Renal cortical epithelial cell (primary cell): ENCODE measurements around the gene TLE7. TPM values are rescaled to one million over a fixed set of nuclear protein-coding genes. Genes with fewer than 3 reads are reported as not detected.

Experiments used
- DNase-seq: peaks from one replicate; pipeline ENCODE4 v3.0.0-alpha.2; 2011; ENCODE audit warnings: low read depth
- total RNA-seq: library from RNA; depleted of rRNA; stranded (reverse); fragments of >200 nt; gene quantifications from 2 replicates; pipeline ENCODE4 v1.2.3, GENCODE V29; 2014

Gene TLE7
- total RNA-seq, 1 donor from 2014 or later, result not detected

DNA sequence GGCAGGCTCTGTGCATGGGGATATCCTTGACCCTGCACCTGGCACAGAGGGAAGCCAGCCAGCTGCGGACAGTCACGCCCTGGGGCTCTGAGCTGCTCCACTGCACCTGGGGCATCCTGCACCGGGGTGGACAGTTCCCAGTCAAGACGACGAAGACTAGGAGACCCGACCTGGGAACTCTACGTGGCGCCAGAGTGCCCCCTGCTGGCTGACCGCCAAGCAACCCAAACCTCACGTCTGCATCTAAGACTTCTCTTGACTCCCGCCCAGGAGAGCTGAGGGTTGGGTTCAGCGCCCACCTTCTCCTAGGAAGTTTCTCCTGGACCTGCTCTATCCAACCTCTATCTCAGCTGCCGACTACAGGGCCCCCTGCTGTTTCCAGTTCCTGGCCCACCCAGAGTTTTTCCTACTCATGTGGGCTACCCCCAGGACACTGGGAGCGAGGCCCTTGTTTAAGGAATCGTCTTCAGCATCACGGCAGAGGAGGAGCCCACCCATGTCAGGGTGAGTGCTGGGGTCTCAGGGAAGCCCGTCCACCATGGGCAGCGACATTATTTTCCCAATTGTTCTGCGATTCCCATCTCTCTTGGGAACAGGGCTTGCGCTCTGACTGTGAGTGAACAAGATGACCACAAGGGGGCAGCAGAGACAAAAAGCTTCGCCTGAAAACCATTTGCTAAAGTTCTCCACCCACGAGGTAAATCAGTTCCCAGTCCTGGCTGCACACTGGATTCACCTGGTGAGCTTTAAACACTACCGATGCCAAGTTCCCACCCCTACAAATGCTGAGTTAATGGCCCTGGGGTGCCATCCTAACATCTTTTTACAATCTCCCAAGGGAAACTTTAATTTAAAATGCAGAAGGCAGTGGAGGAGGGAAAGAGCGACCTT lies 29.3 kb downstream of the TLE7 start:
- peak; percentile 54 for DNase-seq

DNA sequence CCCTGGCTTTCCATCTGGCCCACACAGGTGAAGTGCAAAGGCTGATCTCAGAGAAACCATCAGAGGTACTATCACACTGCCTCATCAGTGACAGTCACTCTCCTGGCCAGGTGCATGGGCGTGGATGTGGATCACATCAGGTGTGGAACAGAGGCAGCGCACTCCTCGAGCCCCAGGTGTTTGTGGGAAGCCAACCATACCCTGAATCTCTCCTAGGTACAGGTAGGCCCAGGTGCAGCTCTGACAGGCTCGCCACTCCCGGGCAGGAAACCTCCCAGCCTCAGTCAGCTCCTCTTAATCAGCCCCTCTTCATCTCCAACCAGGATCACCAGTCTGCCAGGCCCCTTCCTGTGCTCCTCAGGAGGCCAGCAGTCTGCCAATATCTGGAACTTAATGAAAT lies 31.7 kb downstream of the TLE7 start:
- no peak for DNase-seq

DNA sequence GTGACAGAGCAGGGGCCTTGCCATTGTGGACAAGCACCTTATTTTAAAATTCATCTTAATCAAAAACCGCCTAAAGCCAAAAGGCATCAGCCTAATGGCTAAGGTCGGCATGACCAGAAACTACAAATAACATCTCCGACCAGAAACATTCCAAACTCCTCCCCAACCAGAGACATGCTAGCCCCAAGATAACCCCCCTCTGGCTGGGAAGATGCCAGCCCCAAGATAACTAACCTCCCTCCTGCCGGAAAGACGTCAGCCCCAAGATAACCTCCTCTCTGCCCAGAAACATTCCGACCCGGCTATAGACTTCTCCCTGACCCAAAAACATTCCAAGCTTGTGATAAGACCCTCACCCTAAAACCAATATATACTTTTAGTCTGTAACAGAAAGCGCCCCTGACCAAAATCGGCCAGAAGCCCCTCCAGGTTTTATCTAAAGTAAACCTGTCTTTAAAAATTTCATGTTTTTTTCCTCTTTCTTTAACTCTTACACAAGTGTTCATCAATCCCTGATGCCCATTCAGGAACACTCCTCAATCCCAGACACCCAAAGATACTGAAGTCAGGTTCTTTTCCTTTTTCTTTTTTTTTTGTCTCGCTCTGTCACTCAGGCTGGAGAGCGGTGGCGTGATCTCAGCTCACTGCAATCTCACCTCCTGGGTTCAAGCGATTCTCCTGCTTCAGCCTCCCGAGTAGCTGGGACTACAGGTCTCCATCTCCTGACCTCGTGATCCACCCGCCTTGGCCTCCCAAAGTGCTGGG lies 32.7 kb downstream of the TLE7 start:
- DNase-seq, result no peak

DNA sequence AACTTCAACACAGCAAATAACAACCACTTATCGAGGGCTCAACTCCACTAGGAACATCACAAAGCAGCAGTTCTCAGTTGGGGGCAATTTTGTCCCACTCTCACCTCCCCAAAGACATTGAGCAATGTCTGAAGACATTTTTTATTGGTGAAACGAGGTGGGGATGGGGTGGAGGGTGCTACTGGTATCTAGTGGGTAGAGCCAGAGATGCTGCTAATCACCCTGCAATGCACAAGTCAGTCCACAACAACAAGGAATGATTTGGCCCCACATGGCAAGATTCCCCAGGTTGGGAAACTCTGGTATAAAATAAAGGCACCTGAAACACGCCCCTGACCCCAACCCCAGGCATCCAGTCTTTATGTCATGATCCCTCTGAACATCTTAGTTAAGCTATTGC lies 33.3 kb downstream of the TLE7 start:
- no peak for DNase-seq

DNA sequence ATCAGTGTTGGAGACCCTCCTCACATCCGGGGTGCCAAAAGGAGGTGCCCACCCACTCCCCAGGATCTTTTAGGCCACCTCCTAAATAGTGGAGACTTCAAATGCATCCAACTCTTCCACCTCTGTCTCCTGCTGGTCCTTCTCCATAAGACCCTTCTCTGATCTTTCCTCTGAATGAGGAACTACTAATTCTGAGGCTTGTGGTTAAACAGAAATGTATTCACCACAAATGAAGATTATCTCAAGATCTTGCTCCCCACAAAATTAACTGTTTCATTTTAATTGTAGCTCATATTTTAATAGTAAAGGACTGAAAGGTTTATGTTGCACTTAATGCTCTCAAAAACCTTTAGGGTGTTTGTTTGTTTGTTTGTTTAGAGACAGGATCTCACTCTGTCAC lies 34.1 kb downstream of the TLE7 start:
- no peak for DNase-seq

DNA sequence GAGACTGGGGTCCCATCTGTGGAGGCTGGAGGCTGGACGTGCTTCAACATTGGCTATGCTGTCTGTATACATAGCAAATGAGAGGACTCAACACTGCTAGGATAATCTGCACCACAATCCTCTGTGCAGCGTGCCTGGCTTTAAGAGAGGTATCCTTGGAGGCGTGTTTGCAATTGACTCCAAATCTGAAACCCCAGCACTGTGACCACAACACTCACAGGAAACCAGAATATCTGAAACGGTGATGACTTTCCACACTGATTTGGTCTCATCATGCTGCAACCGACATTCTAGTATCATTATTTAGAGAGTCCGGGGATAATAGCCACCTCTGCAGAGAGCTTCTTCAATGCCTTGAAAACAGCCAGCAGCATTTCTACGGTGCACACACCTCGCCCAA lies 35.1 kb downstream of the TLE7 start:
- no peak for DNase-seq

DNA sequence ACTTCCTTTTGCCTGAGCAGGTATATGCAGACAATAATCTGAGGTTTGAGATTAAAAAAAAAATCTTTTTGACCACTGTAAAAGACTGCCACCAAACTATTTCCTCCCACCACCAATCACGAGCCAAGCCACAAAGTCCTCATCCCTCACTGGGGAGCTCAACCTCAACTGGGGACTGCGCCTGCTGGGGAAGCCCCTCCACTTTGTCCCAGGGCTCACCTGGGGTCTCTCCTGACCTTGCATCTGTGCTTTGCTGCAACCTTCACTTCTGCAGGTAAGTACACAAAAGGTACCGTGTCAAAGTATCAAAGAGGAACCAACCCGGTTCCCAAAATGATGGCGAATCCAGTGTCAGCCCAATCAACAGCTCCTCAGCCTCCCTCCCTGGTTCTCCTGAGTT lies 35.5 kb downstream of the TLE7 start:
- DNase-seq, result no peak

DNA sequence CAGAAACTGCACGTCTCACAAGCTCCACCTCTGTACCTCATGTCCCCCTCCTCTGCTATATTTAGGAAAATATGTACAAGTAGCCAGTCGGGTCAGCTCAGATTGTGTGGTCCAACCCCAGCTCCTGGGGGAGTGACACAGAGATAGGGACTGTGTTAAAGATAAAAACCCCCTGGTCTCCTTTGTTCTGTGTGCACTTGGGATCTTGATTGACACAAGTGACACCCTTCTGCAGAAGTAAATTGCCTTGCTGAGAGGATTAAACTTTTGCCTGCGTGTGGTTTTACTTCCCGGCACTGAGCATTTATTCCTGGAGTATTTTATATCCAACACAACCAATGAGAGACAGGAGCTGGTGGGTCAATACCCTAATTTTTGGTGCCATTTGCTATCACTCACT lies 37.5 kb downstream of the TLE7 start:
- DNase-seq, result no peak

DNA sequence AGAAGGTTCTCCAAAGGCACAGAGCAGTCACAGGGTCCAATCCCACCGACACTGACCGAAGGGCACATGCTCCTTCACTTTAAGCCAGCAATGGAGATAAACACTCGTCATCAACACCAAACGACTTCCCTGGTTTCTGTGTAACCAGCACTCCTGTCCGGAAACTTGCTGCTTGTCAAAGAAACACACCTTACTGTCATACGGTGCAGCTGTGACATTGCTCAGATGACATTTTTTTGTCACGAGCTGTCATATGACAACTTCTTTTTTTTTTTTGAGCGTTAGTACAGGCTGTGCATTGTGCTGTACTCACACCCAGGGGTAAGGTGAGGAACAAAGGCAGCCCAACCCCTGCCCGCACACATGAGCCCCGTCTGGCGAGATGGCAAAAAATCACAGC lies 39.2 kb downstream of the TLE7 start:
- no peak for DNase-seq

DNA sequence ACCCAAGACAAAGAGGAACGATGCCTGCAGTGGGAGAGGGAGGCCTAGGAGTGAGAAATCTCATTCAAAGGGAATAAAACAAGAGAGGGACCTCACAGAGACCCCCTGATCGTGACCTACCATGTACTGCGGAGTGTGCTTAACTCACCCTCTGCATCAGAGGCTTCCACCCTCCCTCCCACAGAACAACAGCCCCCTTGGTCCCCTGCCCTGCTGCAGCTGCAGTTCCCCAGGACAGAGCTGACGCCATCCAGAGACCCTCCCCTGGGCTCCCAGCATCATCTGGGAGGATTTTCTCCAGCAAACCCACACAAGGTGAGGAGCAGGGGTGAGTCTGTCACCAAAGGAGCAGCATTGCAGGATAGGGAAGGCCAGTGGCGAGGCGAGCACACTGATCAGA lies 39.8 kb downstream of the TLE7 start:
- no peak for DNase-seq

DNA sequence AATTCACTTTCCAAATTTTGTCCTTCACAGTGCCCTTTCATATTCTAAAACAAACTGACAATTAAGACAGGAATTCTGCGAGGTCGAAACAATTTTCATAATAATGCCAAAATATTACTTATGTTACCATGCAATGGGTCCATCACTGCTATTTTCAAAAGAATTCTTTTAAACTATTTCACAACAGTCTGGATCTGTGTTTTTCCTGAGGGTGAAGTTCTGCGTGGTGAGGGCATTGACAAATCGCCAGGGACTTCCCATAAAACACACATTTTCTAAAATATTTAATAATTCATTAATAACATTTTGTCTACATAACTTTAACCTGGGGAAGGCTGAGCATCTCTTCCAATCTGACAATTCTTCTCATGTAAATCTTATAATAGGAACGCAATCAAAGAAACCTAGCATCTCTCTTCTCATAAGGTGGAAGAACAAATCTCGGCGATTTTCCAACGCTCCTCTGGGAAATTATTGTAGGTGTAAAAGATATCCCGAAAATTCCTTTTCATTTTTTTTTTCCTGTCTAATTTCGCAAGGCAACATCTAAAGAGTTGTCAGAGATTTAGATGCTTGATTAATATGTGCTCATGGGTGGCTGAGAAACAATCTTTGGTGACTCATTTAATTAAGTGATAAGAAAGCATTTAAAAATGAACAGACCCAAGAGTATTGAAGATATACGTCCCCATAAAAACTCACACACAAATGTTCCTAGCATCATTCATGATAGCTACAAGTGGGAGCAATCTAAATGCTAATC lies 41.9 kb downstream of the TLE7 start:
- DNase-seq, result no peak

DNA sequence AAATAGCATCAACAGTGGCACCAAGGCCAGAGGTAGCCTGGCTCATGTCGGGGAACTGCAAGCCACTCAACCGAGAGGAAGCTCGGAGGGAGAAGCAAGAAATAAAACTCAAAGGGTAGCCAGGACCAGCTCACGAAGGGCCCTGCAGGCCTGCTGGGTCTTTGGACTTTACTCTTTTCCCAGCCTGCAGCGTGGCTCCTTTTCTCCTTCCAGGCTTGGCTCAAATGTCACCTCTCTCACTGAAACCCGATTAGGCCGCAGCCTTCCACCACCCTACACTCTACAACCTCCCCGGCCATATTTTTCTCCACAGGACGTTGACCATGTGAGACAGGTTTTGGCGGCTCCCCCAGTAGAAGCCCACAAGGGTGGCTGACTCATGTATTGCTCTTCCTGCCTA lies 45.3 kb downstream of the TLE7 start:
- DNase-seq, result no peak

DNA sequence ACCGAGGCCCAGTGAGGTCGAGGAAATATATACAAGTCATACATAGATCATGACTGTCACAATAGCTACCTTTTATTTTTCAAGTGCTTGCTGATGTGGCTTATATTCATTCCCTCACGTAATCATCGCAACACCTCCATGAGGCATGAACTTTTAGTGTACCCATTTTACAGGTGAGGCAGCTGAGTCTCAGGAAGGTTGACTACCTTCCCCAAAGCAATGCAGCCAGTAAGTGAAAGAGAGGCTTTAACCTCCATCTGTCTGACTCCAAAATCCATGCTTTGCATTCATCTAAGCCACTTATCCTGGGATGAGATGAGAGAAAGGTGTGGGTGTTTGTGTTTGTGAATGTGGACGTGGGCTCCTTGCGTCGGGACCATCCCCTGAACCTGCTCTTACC lies 52.5 kb downstream of the TLE7 start:
- DNase-seq, result no peak

DNA sequence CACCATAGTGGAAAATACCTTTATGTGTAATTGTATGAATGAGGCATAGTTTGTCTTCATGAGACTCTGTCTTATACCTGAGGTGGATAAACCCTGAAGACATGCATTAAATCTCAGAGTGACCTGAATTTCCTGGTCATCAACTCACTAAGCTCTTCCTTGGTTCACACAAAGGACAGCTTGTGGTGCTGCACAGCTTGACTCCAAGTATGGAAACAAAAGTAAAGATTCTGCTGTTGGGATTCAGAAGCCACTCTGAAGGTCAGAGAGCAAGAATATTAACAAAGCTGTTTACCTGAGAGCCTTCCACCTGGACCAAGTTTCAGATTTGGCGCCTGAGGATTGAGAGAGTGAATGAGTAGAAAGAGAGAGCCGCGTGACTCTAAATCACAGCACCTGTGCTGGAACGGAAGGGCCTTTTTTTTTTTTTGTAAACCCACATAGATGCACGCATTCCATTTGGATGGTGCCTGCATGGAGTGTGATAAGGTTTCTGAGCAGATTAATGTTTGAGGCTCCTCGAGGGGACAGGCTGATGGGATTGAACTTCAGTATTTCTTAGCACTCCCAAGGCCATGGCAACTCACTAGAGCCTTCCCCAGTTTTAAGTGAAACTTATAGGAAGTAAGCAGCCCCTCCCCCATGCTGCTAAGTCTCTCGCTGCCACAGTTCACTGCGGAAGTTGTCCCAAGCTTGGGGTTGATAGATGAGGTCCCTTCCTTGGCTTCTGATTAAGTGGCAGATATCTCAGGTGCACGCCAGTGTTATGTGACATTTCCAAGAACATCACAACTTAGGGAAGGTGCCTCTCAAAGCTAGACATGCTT lies 54.6 kb downstream of the TLE7 start:
- no peak for DNase-seq

DNA sequence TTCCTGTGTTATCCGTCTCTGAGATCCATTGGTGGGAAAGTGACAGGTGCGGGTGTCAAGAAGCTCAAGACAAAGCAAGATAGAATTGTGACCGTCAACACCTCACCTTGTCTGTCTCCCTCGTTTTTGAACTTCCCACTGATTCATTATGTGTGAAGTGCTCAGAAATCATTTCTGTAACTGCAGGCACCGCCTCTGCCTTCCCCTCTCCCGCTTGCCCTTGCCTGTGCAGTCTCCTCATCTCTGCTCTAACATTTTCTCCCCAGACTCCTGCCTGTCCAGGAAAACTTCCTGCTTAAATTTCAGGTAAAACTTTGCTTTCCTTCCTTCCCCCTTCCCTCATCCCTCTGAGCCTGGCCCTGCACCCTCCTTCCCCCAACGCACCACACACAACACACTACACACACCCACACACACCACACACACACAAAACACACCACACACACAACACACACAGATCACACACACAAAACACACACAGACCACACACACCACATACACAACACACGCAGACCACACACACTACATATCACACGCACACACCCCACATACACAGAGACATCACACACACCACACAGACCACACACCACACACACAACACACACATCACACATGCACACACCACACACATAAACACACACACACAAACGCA lies 57.7 kb downstream of the TLE7 start:
- no peak for DNase-seq

DNA sequence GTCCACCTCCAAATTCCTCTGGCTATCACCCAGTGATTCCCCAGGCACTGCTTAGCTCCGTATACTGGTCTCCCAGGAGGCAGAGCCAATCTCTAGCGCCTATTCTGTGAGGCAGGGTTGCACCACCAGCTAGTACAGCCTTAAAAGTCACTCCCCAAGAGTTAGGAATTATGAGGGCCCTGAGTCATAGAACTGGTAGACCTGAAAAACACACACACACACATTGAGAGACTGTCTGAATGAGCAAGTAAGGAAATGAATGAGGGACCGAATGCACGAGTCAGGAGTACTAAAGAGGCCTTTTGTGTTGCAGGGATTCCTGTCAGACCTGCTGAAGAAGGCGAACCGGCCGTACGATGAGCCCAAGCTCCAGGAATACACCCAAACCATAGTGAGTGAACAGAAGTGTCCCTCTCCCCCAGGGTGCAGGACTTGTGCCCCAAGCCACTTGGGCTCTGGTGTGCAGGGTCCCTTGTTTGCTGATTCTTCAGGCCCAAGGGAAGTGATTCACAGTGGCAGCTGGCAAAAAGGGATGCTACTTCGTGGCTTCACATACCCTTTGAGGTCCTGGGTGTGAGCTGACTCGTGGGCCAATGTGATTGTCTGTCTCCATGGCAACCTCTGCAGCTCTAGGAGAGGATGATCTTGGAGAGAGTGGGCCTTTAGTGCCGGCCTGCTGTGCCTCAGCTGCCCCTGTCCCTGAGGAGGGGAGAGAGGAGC lies 58.6 kb downstream of the TLE7 start:
- peak; percentile 39 for DNase-seq

DNA sequence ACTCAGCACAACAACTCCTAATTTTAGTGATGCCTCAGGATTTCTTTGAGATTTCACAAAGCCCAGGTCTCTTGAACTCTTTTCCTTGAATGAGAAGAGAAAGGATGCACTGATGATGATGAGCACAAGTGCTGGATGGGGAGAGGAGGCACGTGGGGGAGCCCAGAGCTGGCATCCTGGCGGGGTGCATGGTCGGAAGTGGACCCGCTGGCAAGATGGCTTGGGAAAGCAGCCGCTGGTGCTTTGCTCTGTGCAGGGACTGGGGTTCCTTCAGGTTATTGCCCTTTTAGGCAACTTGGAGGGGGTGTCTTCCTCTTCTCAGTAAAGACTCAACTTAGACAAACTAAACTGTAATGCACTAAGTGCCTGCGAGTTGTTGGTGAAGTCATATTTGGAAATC lies 61.0 kb downstream of the TLE7 start:
- DNase-seq, result no peak
